GM12873 (cell line): Measurements from ENCODE around the gene LRRC18.

Experiments used
- TF ChIP-seq, protein P1 (sequence below): IDR thresholded peaks from 2 replicates; pipeline ENCODE4 v1.5.1; 2012; ENCODE audit warnings: low read depth, mild to moderate bottlenecking, moderate library complexity, low read length, control low read depth; ENCODE audit not compliant: insufficient read depth; ENCODE audit errors: missing control alignments

Gene LRRC18

DNA sequence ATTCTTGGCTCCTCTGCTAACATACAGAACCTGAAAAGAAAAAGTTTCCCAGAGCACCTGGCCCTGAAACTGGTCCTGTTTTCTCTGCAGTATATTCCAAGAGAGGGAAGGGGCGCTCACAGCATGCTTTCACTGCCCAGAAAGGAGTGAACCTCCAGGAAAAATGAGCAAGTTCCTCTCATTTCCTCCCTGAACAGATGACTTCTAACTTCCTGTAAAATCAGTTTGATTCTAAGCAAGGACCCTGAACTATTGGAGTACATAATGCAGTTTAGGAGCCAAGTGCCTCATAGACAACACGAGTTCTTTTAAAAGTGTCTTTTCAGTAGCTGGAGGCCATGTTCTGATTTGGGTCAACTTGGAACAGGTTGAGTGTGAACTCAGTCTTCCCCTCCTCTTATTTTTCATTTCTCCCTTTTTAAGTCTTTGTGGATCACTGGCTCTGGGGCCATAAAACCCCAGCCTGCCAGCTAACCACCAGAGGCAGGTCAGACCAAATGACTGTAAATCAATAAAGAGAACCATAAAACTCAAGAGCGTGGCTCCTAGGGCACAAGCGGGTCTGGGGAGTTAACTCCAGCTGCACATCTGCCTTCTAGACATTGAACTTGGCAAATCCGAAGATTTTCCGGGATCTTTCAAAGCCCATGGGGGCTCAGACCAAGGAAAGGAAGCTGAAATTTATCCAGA, 5.9 kb upstream of the LRRC18 start:
- TF ChIP-seq, protein P1, sequence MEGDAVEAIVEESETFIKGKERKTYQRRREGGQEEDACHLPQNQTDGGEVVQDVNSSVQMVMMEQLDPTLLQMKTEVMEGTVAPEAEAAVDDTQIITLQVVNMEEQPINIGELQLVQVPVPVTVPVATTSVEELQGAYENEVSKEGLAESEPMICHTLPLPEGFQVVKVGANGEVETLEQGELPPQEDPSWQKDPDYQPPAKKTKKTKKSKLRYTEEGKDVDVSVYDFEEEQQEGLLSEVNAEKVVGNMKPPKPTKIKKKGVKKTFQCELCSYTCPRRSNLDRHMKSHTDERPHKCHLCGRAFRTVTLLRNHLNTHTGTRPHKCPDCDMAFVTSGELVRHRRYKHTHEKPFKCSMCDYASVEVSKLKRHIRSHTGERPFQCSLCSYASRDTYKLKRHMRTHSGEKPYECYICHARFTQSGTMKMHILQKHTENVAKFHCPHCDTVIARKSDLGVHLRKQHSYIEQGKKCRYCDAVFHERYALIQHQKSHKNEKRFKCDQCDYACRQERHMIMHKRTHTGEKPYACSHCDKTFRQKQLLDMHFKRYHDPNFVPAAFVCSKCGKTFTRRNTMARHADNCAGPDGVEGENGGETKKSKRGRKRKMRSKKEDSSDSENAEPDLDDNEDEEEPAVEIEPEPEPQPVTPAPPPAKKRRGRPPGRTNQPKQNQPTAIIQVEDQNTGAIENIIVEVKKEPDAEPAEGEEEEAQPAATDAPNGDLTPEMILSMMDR, result no peak

DNA sequence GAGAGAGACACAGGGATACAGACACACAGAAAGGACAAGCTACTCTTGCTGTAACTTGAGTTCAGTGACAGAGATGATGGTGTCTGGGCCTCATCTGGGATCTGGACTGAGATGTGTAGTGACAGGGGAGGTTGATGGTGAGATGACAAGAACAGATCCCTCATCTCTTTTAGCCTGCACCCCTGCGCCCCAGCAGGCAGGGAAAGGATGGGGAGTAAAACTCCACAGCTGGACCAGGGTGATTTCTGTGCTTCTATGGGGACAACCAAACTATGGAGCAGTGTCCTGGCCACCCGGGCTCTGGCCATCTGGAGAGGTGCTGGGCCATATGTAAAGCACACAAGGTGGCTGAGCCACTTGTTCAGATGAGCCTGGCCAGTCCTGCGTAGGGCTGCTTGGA, 4.5 kb upstream of the LRRC18 start:
- TF ChIP-seq, protein P1, result no peak

DNA sequence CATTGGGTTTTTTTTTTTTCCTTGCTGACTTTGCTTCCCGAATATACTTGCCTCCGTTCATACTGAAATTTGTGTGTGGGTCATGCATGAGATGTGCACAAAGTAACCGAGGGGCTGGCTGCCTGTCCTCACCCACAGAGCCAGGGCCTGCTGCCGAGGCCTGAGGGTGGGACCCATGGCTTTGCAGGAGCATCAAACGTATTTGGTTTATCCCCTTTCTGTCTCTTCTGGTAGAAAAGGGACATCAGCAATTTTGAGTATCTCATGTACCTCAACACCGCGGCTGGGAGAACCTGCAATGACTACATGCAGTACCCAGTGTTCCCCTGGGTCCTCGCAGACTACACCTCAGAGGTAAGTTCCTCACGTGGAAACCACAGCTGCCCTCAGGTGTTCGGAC, 3.5 kb upstream of the LRRC18 start:
- TF ChIP-seq, protein P1, result no peak

DNA sequence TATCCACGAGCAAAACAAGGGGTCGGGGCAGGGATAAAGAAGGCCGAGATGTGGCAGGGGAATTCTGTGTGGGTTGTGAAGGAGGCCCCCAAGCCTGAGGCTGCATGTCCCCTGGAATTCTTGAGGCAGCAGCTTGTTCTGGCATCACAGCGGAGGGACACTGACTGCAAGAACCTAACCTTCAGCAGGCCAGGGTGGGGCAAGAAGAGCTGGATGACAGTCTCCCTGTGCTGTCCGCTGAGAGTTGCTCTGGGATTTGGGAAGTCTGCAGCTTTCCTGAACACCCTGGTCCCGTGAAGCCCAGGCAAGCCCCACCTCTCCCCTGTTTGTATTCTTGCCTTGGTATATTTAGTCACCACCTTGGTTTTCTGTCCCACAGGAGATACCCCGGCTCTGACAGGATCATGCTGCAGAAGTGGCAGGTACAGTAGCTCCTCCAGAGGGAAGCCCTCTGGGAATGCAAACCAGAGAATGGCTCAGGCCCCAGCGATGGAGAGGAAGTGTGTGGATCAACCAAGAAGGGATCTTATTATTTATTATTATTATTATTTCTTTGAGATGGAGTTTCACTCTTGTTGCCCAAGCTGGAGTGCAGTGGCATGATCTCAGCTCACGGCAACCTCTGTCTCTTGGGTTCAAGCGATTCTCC, 1.9 kb upstream of the LRRC18 start:
- TF ChIP-seq, protein P1, result no peak

DNA sequence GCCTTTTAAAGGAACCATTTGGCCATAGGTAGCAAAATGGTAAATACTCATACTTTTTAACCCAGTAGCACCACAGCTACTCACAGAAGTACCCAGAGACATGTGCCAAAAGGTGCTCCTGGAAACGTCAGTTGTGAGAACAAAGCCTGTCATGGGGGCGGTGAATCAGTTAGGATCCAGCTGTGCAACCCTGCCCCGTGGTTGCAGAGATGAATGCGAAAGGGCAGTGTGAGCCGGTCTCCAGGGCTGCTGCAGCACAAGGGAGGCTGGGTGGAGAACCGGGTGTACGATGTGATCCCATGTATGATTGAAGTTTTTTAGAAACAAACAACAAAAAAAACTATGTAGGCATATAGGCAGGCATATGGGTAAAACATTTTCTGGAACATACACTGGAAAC, 1.3 kb upstream of the LRRC18 start:
- TF ChIP-seq, protein P1, result no peak

DNA sequence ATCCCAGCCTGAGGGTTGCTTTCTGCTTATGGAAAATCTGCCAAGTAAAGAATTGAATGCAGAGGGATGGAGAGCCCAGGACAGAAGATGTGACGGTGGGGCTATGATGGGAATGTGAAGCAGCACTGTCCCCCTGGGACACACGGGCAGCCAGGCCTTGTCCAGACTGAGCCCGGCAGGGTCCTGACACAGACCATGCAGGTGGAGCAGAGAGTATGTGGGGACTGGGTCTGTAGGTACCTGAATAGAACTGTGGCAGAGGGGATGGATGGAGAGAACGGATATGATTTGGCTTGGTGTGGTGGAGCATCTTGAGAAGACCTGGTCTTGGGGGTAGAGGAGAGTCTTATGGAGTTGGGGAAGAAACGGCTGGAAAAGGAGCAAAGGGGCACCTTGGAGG, 732 bp upstream of the LRRC18 start:
- TF ChIP-seq, protein P1, result no peak

DNA sequence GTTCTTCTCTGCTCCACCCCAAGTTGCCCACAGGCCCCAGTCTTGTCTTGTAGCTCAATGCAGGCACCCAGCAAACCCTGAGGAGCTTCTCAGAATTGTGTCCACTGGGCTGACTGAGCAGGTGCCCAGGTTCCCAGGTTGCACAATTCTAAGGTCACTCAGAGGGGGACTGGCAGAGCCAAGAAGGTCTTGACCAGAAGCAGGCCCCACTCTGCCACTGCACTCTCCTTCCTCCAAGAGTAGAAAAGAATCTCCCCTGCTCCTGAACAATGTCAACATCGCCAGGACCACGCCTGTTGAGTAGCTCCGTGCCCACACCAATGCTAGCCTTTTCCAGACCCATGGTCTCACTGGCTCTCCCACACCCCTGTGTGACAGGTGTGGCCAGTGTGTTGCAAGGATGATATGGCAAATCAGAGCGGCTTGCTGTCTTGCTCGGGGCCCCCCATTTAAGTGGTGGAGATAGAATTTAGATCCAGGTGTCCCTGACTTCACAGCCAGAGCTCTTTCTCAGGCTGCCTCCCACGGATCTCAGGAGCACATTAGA, 577 bp downstream of the LRRC18 start:
- TF ChIP-seq, protein P1, result no peak
